HG02885 (cell line): Measurements from ENCODE around the gene MPRIP.

Experiments used
- ATAC-seq: cut with Tn5 transposase; IDR thresholded peaks from one replicate; pipeline ENCODE4 v1.9.1; 2021; ENCODE audit warnings: mild to moderate bottlenecking; ENCODE audit not compliant: unreplicated experiment, poor library complexity

The MPRIP gene

GRCh38 chr17:17241656-17242055 lies 199.4 kb downstream of the MPRIP start:
- no peak for ATAC-seq

GRCh38 chr17:17242246-17242645 lies 200.0 kb downstream of the MPRIP start:
- ATAC-seq: no peak
